GM18909 (cell line): ENCODE measurements around the gene ECHDC3.
"Not testable (repeated sequence)": the region's sequence is repeated elsewhere in the genome, so short reads cannot be mapped to it uniquely, and the experiment has no call there.

ENCODE experiments used
- ATAC-seq: cut with Tn5 transposase; IDR thresholded peaks from one replicate; pipeline ENCODE4 v1.9.1; 2021; ENCODE audit warnings: mild to moderate bottlenecking; ENCODE audit not compliant: unreplicated experiment, poor library complexity

The ECHDC3 gene

DNA sequence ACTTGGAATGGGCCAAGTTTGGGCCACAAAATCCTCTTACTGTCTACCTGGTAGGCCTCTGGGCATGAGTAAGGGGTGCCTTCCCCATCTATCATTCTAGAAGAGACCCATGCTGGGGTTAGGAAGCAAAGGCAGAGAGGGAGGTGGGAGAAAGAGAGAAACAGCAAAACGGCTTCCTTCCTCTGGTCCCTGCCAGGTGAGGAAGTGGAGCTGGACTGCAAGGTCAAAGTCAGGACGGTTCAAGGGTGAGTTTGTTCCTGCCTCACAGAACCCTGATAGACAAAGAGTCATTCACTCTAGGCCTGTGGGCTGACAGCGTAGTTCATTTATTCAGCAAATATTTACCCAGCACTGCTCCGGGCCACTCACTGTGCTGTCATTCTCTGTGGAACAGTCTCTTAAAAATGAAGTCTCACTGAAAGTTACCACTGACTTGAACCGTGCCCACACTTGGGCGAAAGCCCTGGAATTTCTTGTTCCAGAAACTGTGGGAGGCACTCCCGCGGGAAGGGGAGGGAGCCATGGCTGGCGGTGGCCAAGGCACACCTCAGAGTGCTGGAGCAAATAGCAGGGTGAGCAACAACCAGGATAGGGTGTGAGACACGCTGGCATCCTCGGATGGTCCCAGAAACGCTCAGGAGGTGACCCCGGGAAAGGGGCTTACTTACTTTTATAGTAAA is 26.2 kb upstream of the ECHDC3 start:
- ATAC-seq: no peak

DNA sequence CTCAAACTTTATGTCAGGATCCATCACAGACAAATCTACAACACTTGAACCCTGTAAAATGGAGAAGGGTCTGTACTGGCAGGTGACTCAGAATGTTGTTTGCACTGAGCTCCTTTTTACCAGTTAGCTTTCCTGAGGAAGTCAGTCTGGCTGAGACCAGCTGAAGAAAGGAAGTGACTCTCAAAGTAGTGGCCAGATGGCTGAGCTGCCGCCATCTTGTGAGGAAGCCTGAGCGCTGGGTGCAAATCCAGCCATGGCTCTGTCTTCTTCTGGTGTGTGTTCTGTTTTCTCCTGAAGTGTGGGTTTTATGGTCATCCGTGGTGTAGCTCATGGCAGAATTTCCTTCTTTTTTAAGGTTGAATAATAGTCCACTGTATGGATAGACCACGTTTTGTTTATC is 25.5 kb upstream of the ECHDC3 start:
- ATAC-seq: no peak

DNA sequence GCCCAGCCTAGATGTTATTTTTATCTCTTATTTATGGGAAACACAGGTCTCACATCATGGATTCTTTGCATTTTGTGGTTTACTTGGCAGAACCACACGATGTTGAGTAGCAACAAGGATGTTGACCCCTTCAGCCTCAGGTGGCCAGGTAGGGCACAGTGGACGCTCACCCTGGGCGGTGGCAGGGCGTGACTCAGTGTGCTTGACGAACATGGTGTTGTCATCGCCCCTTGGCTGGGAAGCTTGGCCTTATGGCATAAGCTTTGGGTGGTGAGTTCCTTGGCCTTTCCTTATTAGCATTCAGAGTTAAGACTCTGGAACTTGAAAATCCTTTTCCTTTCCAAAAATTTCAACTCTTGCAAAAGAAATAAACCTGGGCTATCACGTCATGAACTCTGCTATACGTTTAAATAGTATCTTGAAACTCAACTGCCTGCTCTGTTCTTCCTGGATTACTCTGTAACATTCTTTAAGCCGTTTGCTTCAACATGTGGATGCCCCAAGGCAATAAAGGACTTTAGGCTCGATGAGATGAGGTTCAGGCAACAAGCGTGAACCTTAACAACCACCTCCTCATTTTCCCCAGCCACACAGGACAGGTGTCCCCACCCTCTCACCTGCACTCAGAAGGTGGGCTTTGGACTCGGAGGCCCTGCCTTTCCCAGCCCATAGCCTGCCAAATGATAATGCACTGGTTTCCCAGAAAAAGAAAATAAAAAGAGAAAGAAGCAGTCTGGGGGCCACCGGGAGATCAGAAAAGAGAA is 22.5 kb upstream of the ECHDC3 start:
- ATAC-seq: no peak

DNA sequence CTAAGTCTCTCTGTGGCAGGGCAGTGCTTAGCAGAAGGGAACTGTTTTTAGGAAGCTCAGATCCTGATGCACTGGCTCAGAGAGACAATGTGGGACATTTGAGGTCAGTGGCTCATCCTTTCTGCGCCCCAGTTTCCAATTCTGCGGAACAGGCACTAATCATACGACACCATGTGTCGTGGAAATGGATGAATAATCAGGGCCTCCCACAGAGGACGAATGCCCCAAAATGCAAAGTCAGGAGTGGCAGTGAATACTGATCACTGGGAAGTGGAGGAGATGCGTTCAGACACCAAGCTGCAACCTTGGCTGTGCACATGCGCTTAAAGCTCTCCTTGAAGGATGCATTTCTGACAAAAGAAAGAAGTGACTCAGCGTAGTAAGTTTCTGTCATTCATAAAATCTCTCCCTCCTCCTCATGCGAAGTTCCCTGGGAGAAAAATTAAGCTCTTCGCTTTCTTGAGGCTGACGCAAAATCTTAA is 21.9 kb upstream of the ECHDC3 start:
- no peak for ATAC-seq

DNA sequence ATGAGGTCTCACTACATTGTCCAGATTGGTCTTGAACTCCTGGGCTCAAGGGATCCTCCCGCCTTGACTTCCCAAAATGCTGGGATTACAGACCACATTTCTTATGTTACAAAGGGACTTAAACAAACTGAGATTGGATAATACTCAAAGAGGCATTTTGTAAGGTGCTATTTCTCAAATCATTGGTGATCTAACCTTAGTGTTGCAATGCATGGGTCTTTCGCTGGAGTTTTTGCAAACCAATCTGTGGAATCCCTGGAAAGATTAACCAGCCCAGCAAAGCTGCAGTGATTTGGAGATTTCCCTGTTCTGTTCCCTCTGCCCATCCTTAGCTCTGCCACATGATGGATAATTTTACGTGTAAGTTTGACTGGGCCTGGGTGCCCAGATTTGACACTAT is 20.4 kb upstream of the ECHDC3 start:
- ATAC-seq: no peak

DNA sequence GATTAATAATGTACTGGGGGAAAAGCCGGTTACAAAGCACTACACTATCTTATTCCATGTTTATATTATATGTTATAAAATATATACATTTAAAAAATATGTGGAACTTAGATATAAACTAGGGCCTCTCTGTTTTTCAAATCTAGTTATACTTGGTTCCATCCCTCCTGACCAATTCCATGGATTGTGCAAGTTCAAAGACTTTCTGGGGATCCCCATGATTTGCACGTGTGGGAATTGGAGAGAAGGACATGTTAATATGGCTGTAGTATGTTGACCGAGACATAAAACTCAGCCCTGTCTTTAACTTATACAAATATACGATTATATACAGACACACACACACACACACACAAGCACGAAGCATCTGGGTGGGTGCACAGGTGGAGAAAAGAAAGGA is 18.8 kb upstream of the ECHDC3 start:
- no peak for ATAC-seq

DNA sequence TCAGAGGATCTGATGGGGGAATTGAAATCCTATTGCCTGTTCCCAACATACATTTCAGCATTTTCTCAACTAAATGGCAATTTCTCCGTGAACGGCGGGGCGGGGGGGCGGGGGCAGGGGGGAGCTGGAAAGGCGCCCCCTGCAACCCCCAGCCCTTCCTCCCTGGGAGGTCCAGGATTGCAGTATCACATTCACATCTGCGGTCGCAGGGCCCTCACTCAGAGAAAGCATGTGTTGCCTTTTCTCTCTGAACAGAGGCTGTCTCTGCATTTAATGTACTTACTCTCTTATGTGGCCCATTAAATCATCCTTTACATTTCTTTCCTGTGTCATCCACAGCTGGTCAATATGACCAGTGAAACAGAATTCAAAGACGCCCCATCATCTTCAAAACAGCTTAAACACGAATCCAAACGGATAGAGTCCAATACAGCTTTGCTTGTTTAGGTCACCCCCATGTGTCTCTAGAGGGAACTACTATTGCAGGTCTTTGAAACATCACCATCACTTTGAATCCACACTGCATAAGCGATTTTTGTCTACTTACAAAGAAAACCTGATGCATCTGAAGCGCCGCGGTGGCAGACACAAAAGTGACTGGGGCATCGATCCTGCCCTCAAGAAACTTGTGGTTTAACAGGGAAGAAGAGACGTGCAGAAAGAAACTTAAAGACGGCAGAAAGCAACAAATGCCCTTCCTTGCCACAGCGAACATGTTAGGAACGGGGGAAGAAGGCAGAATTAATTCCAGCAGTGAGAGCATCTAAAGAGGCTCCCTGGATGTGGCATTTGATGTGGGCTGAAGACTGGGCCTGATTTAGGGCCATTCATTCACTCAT is 17.0 kb upstream of the ECHDC3 start:
- ATAC-seq: peak; percentile 89

DNA sequence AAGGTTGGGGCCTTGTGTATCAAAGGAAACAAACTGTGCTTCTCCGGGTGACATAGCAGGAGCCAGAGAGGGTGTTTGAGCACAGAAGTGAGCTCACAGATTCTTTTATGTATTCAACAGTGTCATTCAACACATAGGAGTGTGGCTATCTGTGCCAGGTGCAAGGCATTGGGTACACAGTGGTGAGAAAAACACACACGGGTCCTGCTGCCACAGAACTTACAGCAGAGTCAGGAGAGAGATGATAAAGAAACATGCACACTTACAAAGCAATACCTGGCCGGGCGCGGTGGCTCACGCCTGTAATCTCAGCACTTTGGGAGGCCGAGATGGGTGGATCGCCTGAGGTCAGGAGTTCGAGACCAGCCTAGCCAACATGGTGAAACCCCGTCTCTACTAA is 16.3 kb upstream of the ECHDC3 start:
- no peak for ATAC-seq

DNA sequence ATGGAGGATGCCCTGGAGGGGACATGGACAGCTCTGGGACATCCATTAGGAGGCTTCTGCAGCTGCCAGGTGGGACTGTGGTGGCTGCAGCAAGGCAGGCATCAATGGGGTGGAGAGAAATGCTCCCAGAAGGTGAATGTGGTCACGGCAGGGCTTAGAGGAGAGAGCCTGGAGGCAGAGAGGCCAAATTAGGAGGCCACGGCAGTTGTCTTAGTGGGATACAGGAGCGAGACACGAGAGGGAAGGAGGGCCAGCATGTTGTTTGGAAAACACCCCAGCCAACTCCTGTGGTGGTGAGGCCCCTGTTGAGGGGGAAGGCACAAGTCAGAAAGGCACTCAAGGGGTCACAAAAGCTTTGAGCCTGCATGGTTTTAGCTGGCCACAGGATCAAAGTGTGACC is 14.6 kb upstream of the ECHDC3 start:
- no peak for ATAC-seq

DNA sequence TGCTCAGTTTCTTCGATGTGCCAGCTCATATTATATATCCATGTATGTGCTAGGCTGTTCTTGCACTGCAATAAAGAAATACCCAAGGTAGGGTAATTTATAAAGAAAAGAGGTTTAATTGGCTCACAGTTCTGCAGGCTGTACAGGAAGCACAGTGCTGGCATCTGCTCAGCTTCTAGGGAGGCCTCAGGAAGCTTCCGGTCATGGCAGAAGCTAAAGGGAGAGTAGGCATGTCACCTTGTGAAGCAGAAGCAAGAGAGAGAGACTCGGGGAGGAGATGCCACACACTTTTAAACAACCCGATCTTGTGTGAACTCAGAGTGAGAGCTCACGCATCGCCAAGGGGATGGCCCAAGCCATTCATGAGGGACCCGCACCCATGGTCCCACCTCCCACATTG is 13.8 kb upstream of the ECHDC3 start:
- ATAC-seq: no peak

DNA sequence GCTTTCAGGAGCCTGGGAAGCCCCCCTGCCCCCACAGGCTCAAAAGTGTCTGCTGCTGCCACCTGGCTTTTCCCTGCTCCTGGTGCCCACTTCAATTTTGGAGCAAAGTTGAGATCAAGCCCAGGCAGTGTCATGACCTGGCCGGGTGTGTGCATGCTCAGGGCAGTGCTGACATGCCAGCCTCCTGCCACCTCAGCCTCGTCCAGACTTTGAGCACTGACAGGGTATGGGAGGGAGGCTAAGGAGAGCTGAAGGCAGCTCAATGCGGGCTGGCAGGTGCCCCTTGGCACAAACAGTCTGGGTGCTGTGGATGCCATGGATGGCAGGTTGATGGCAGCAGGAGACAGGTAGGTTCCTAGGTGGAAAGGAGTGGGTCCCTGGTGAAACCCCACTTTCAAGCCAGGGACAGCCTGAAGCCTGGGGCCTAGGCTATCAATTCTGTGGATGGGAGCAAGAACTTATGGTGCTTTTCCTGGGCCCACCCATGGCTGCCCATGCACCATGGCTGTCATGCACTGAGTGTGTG is 12.3 kb upstream of the ECHDC3 start:
- ATAC-seq: no peak

DNA sequence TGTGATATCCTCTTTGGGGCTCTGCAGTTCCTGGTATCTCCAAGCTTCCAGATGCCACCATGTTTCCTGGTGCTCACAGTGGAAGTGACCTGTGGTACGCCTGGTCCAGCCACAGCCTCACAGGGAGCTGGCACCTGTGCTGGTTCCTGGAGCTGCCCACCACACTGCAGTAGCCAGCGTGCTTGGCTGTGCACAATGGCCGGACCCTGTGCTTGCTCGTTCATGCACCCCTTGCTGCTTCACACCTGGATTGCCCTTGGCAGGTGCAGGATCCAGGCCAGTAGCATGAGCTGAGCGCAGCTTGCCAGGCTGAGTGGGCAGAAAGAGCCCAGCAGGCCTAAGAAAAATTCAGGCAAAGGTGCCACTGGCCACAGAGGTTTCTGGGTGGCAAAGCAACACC is 11.4 kb upstream of the ECHDC3 start:
- ATAC-seq: no peak

DNA sequence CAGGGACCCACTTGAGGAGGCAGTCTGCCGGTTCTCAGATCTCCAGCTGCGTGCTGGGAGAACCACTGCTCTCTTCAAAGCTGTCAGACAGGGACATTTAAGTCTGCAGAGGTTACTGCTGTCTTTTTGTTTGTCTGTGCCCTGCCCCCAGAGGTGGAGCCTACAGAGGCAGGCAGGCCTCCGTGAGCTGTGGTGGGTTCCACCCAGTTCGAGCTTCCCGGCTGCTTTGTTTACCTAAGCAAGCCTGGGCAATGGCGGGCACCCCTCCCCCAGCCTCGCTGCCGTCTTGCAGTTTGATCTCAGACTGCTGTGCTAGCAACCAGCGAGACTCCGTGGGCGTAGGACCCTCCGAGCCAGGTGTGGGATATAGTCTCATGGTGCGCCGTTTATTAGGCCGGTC is 5.4 kb upstream of the ECHDC3 start:
- not testable (repeated sequence) for ATAC-seq

DNA sequence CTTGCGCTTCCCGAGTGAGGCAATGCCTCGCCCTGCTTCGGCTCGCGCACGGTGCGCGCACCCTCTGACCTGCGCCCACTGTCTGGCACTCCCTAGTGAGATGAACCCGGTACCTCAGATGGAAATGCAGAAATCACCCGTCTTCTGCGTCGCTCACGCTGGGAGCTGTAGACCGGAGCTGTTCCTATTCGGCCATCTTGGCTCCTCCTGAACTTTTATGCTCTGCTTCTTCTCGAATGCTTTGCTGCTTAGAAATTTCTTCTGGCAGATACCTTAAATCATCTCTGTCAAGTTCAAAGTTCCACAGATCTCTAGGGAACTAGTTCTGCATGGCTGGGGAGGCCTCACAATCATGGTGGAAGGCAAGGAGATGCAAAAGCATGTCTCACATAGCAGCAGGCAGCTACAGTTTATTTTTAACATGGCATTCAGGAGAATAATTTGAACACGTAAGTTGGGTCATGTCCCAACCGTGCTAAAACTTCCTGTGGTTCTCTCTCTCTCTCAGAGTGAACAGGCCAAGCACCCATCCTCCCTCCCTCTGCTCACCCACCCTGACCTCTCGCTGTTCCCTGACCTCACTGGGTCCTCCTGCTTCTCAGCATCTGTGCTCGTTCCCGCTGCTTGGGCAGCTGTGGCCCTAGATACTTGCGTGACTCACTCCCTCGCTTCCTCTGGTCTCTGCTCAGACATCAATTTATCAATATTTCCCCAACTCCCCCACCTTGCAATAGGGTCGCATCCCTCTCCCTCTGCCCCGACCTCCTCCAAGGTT is 4.7 kb upstream of the ECHDC3 start:
- peak; percentile 48 for ATAC-seq

DNA sequence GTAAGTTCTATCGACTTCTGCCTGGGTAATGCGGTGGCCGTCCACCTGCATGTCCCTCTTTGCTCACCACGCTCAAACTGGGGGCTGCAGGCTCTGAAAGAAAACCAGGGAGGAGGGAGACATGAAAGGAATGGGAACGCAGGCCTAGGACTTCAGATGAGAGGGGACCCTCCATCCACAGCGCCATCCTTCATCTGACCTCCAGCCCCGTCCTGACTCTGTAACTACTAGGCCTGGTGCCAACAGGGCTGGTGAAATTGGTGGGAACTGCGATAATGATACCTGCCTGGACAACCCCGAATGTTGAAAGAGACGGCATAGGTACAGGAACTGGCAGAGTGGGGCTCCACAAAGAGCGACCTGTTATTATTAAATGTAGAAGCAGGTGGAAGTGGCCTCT is 1.3 kb upstream of the ECHDC3 start:
- no peak for ATAC-seq

DNA sequence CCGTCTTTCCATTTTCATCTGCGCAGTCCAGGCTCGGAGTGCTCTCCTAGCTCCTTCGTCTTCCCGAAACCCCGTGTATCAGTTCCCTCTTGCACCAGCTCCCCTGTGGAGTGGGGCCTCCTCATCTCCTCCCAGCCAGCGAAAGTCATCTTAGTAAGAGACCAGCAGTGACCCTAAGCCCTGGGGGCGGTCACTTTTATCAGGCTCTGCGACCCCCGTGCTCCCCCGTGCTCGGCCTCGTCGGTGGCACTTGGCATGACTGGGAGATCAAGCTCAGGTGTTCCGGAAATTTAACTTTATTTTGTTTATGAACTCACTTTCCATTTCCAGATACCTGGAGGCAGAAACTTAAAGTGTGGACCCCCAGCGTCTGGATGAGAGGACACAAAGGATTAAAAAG is 574 bp upstream of the ECHDC3 start:
- no peak for ATAC-seq

DNA sequence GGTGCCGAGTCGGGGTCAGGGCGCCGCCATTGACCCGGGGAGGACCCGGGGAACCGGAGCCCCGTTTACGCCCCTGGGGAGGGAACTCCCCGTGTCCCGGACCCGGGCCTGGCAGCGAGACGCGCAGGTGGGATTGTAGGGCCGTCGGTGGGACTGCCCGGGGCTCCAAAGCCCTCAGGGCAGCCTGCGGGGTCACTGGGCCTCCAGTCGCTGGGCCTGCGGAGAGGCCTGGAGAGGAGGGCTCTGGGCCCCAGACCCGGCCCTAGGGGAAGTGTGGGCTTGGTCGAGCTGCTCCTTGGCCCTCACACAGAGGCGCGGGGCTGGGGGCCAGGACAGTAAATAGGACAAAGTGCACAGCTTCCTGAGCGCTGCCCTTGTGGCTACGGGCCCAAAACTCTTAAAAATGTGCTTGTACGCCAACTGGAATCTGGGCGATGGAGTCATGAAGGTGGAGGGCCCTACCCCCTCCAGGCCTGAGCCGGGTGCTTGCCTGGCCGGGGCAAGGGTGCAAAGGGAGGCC is 657 bp downstream of the ECHDC3 start:
- peak; percentile 20 for ATAC-seq

DNA sequence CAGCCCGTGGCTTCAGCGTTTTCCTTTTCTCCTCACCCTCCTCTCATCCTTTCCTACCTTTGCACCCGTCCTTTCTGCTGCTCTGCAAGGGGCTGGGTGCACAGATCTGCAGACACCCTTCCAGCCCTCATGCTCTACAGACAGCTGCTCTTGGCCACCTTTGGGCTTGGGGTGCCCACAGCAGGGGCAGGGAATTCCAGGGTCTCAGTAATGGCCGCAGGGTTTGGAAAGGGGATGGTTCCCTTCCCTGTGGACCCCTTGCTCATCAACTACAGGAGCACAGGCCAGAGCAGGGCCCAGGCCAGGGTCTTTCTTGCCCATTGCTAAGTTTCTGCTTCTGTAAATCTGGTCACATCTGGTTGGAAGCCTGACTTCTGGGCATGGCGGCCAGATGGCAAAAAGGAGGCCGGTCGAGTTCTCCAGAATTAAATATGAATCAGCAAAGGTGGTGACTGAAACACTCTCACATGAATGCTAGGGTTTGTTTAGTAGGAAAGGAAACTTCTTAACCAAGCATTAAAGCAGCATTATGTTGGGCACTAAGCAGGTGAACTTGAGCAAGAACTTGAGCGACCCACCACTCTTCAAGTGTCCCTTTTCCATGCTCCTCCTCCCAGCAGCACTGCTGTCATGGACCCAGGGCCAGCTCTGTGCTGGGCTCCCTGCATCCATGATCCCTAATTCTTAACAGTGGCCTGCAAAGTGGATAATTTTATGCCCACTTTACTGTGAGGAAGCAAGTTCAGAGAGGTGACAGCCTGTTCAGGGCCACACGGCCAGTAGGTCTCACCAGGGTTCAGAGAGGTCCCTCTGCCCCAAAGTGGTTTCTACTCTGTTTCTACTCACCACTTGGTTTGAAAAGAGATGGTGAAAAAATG is 1.5 kb downstream of the ECHDC3 start:
- no peak for ATAC-seq

DNA sequence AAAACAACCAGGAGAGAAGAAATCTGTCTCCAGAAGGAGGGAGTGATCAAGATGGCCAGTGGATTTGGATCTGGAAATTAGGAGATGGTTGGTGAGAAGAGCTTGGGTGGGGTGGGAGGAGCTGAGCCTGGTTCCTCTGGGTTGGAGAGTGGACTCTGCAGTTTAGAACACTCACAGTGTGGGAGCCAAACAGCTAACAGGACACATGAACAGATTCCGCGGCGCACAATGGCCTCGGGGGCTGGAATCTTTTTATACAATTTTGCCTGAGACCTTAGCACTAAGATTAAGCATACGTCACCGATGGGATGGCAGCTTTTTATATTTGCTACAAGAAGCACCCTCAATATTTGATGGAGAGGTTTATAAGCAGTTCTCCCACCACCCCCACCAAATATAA is 2.9 kb downstream of the ECHDC3 start:
- no peak for ATAC-seq
